ENCODE measurements around the gene USP13.

USP13 gene

GRCh38 chr3:179801263-179801662 is 148.4 kb downstream of the USP13 start:
- no peak for DNase-seq

GRCh38 chr3:179801856-179802255 is 149.0 kb downstream of the USP13 start:
- DNase-seq = no peak

GRCh38 chr3:179806177-179806576 is 153.3 kb downstream of the USP13 start:
- DNase-seq = no peak

GRCh38 chr3:179807588-179807987 is 154.7 kb downstream of the USP13 start:
- DNase-seq = no peak

GRCh38 chr3:179809639-179810038 is 156.8 kb downstream of the USP13 start:
- no peak for DNase-seq

- DNase-seq = peak; percentile 33 to 42
Observed at GRCh38 chr3:179811321-179812095, 158.7 kb downstream of the USP13 start.

GRCh38 chr3:179812096-179812382 is 159.2 kb downstream of the USP13 start:
- no peak for DNase-seq

GRCh38 chr3:179819379-179819778 is 166.5 kb downstream of the USP13 start:
- no peak for DNase-seq

- DNase-seq = no peak
Observed at GRCh38 chr3:179822296-179822695, 169.5 kb downstream of the USP13 start.

GRCh38 chr3:179825527-179826246 is 172.8 kb downstream of the USP13 start:
- no peak for DNase-seq

GRCh38 chr3:179826247-179826637 is 173.4 kb downstream of the USP13 start:
- no peak for DNase-seq

GRCh38 chr3:179828738-179829137 is 175.9 kb downstream of the USP13 start:
- DNase-seq = no peak

- no peak for DNase-seq
Observed at GRCh38 chr3:179829401-179829800, 176.6 kb downstream of the USP13 start.

- DNase-seq = no peak
Observed at GRCh38 chr3:179832333-179832854, 179.6 kb downstream of the USP13 start.

- no peak for DNase-seq
Observed at GRCh38 chr3:179833294-179833693, 180.5 kb downstream of the USP13 start.

- DNase-seq = no peak
Observed at GRCh38 chr3:179837374-179837773, 184.5 kb downstream of the USP13 start.
